ENCODE measurements around the gene ANKS1A. TPM values are rescaled to one million over a fixed set of nuclear protein-coding genes. Genes with fewer than 3 reads are reported as not detected.

The ANKS1A gene
- total and polyA plus RNA-seq, 2 experiments from 2014 or later = 12.1 to 31.9 TPM

GRCh38 chr6:35047265-35048011, 158.4 kb downstream of the ANKS1A start:
- Mint-ChIP-seq H3K9me3 (no peaks in the 10 kb centered on the region), H3K27me3 (ENCODE audit: insufficient read depth, low read depth, poor library complexity) (peaks cover 6% of the 10 kb centered on the region), H3K36me3 (ENCODE audit: low read depth) (no peaks in the 10 kb centered on the region; the same call in 1 of the 3 replicates), H3K27ac (no peak overlapping the region; the same call in 1 of the 2 replicates), H3K4me1 (peaks cover 45% of the 10 kb centered on the region), H3K4me3 (peak overlapping the region; percentile 8; the same call in 2 of the 3 replicates)
- H3K4me2 ChIP-seq = peak overlapping the region; percentile 54
- no peak overlapping the region for H2AFZ ChIP-seq
- no peaks in the 10 kb centered on the region; the same call in 1 of the 2 replicates for H3F3A ChIP-seq (replicated peaks; ENCODE audit: low read depth)
- H3K36me3 ChIP-seq (ENCODE audit: insufficient read depth) = no peaks in the 10 kb centered on the region
- ATAC-seq (no peak), DNase-seq (ENCODE audit: low spot score) (no peak)
- no peaks in the 10 kb centered on the region for H3K9me2 ChIP-seq (ENCODE audit: insufficient read depth)
- no peaks in the 10 kb centered on the region for H4K20me1 ChIP-seq (replicated peaks; ENCODE audit: insufficient read depth)
- H3K27me3 ChIP-seq (ENCODE audit: insufficient read depth) = no peaks in the 10 kb centered on the region
- H3K4me1 ChIP-seq (ENCODE audit: insufficient read depth) = peaks cover 65% of the 10 kb centered on the region
- no peaks in the 10 kb centered on the region for H3K79me2 ChIP-seq (replicated peaks; ENCODE audit: insufficient read depth)
- no peak overlapping the region for H3K4me3 ChIP-seq
- no peak for TF ChIP-seq REST (IDR thresholded peaks at IDR 0.05; ENCODE audit: unreplicated experiment)
- TF ChIP-seq JUNB (IDR thresholded peaks at IDR 0.05; ENCODE audit: unreplicated experiment) = no peak
- no peak for TF ChIP-seq EZH2phosphoT487 (IDR thresholded peaks at IDR 0.05; ENCODE audit: unreplicated experiment)
- TF ChIP-seq, protein P1, sequence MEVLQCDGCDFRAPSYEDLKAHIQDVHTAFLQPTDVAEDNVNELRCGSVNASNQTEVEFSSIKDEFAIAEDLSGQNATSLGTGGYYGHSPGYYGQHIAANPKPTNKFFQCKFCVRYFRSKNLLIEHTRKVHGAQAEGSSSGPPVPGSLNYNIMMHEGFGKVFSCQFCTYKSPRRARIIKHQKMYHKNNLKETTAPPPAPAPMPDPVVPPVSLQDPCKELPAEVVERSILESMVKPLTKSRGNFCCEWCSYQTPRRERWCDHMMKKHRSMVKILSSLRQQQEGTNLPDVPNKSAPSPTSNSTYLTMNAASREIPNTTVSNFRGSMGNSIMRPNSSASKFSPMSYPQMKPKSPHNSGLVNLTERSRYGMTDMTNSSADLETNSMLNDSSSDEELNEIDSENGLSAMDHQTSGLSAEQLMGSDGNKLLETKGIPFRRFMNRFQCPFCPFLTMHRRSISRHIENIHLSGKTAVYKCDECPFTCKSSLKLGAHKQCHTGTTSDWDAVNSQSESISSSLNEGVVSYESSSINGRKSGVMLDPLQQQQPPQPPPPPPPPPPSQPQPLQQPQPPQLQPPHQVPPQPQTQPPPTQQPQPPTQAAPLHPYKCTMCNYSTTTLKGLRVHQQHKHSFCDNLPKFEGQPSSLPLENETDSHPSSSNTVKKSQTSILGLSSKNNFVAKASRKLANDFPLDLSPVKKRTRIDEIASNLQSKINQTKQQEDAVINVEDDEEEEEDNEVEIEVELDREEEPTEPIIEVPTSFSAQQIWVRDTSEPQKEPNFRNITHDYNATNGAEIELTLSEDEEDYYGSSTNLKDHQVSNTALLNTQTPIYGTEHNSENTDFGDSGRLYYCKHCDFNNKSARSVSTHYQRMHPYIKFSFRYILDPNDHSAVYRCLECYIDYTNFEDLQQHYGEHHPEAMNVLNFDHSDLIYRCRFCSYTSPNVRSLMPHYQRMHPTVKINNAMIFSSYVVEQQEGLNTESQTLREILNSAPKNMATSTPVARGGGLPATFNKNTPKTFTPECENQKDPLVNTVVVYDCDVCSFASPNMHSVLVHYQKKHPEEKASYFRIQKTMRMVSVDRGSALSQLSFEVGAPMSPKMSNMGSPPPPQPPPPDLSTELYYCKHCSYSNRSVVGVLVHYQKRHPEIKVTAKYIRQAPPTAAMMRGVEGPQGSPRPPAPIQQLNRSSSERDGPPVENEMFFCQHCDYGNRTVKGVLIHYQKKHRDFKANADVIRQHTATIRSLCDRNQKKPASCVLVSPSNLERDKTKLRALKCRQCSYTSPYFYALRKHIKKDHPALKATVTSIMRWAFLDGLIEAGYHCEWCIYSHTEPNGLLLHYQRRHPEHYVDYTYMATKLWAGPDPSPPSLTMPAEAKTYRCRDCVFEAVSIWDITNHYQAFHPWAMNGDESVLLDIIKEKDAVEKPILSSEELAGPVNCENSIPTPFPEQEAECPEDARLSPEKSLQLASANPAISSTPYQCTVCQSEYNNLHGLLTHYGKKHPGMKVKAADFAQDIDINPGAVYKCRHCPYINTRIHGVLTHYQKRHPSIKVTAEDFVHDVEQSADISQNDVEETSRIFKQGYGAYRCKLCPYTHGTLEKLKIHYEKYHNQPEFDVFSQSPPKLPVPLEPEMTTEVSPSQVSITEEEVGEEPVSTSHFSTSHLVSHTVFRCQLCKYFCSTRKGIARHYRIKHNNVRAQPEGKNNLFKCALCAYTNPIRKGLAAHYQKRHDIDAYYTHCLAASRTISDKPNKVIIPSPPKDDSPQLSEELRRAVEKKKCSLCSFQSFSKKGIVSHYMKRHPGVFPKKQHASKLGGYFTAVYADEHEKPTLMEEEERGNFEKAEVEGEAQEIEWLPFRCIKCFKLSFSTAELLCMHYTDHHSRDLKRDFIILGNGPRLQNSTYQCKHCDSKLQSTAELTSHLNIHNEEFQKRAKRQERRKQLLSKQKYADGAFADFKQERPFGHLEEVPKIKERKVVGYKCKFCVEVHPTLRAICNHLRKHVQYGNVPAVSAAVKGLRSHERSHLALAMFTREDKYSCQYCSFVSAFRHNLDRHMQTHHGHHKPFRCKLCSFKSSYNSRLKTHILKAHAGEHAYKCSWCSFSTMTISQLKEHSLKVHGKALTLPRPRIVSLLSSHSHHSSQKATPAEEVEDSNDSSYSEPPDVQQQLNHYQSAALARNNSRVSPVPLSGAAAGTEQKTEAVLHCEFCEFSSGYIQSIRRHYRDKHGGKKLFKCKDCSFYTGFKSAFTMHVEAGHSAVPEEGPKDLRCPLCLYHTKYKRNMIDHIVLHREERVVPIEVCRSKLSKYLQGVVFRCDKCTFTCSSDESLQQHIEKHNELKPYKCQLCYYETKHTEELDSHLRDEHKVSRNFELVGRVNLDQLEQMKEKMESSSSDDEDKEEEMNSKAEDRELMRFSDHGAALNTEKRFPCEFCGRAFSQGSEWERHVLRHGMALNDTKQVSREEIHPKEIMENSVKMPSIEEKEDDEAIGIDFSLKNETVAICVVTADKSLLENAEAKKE (CRISPR knock-in tag; IDR thresholded peaks at IDR 0.05) = no peak
- TF ChIP-seq ZNF114 (CRISPR knock-in tag; IDR thresholded peaks at IDR 0.05) = no peak
- no peak for TF ChIP-seq ZNF331 (CRISPR knock-in tag; IDR thresholded peaks at IDR 0.05; ENCODE audit: low read depth)
- TF ChIP-seq STAT1 (IDR thresholded peaks at IDR 0.05; ENCODE audit: unreplicated experiment) = no peak
- no peak for TF ChIP-seq CREB1 (CRISPR knock-in tag; IDR thresholded peaks at IDR 0.05; ENCODE audit: low read depth)
- TF ChIP-seq POLR2AphosphoS5 (IDR thresholded peaks at IDR 0.05; ENCODE audit: low read depth) = no peak
- TF ChIP-seq EZH2 (IDR thresholded peaks at IDR 0.05; ENCODE audit: low read depth, unreplicated experiment) = no peak
- TF ChIP-seq, protein P2, sequence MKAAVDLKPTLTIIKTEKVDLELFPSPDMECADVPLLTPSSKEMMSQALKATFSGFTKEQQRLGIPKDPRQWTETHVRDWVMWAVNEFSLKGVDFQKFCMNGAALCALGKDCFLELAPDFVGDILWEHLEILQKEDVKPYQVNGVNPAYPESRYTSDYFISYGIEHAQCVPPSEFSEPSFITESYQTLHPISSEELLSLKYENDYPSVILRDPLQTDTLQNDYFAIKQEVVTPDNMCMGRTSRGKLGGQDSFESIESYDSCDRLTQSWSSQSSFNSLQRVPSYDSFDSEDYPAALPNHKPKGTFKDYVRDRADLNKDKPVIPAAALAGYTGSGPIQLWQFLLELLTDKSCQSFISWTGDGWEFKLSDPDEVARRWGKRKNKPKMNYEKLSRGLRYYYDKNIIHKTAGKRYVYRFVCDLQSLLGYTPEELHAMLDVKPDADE (IDR thresholded peaks at IDR 0.05) = no peak
- TF ChIP-seq CTCF (conservative IDR thresholded peaks at IDR 0.05; ENCODE audit: low read depth in 2 of 2) = no peak
- no peak for TF ChIP-seq NANOG (IDR thresholded peaks at IDR 0.05; ENCODE audit: borderline replicate concordance)
- peak overlapping the region; percentile 86 for H3K27ac ChIP-seq (ENCODE audit: low read depth)

Data from GM23338 (cell line).